Heart left ventricle (tissue), 13 donors: ENCODE results near the gene COX6B2.

Source experiments
- CTCF ChIP-seq, 12 donors: fragments of 200-600 bp; sonication (generic) in 4 of 12; IDR thresholded peaks; one replicate each; pipeline versions ENCODE4 v1.5.0 to v1.8.0; 2018 to 2022; ENCODE audit warnings: antibody characterized with exemption in 12 of 12, mild to moderate bottlenecking in 5 of 12
- POLR2A ChIP-seq, 2 donors: fragments of 450-650 bp; IDR thresholded peaks; one replicate each; pipeline ENCODE4 v1.6.1; 2017; ENCODE audit warnings: antibody characterized with exemption in 2 of 2, mild to moderate bottlenecking in 2 of 2, moderate library complexity in 2 of 2
- donor health status: ischemic (EF 13 %, LVEDD 7.1; RV severe dilation, severe dysfunction).
- donor health status: DM: no; HTN: yes; CAD: no.
- donor health status: DM: no; HTN: no; CAD: no.
- donor health status: ischemic (EF 25% LVEDD 6.9; RV normal size, moderate dysfunction).
- donor health status: ischemic (EF 25% LVEDD 5.7; RV mildly dilated, moderate dysfunction).
- donor health status: ischemic (EF 35%, LVEDD 5.7; RV mildly dilated, moderate dysfunction).
- donor health status: nonischemic (EF 11% LVEDD 7.7; RV severe dilation, severe dysfunction).
- donor health status: DM: yes; HTN: yes; CAD: no.
- donor health status: PGD.
- donor health status: ischemic (EF 29% LVEDD 5.4; RV normal size, mild dysfunction).
- donor health status: nonischemic (EF 23%, LVEDD 6.1; RV moderate dilation, normal function).

DNA sequence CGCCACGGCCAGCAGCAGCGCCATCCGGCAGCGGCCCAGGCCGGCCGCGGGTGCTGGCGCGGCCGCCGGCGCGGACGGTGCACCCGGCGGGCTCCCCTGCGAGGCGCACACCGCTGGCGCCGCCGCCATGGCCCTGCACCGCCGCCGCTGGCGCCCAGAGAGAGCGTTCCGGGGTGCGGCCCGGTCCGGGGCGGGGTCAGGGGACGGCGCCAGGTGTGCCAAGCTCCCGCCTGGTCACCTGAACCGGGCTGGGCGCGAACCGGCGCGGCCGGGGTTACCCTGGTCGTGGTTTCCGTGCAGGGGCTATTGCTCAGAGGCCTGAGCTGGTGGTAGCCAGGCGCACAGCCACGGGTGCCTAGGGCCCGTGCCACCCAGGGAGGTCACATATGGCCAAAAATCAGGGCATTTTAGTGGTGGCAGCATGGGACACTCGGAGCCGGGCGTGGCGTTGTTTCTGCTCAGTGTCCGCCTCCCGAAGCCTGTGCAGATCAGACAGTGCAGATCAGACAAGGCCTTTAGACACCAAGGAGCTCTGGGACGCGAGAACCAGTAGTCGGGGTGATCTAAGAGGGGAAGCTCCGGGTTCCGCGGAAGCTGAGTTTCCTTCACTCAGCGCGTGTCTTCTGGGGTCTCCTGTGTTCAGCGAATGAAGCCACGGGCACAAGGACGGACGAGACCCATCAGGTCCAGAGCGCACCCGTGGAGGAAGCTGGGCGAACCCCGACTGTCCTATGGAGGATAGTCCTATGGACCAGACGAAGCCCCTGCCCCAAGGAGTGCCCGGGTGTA, 29.8 kb upstream of the COX6B2 start, which contains the start of gene TMEM238:
- no peak for TF ChIP-seq CTCF (IDR thresholded peaks at IDR 0.05)
- no peak for TF ChIP-seq POLR2A (IDR thresholded peaks at IDR 0.05)
